Effector memory CD8-positive, alpha-beta T cell (primary cell): Measurements from ENCODE around the gene TOM1L1.

Experiments used
- ATAC-seq: fragments of 150-1000 bp; cut with Tn5 transposase; replicated peaks from 2 replicates; pipeline ENCODE4 v1.10.0; 2021; ENCODE audit warnings: mild to moderate bottlenecking, moderate library complexity
- DNase-seq, 3 experiments: peaks; one replicate each; pipeline ENCODE4 v3.0.0; 2021
- H3K27ac Mint-ChIP-seq, 2 donors: one replicate each; pipeline ENCODE4 v1.8.0; 2022; ENCODE audit warnings: mild to moderate bottlenecking in 2 of 2, mixed read lengths in 2 of 2, moderate library complexity in 2 of 2
- H3K27me3 Mint-ChIP-seq, 2 donors: one replicate each; pipeline ENCODE4 v1.8.0; 2022; ENCODE audit warnings: mixed read lengths in 2 of 2
- H3K36me3 Mint-ChIP-seq: one replicate; pipeline ENCODE4 v1.8.0; 2022; ENCODE audit warnings: mild to moderate bottlenecking, moderate library complexity, mixed read lengths; ENCODE audit not compliant: insufficient read depth
- H3K4me1 Mint-ChIP-seq, 2 donors: one replicate each; pipeline ENCODE4 v1.8.0; 2022; ENCODE audit warnings: low read depth in 2 of 2, mixed read lengths in 2 of 2
- H3K4me3 Mint-ChIP-seq, 2 donors: one replicate each; pipeline ENCODE4 v1.8.0; 2022; ENCODE audit warnings: mild to moderate bottlenecking in 2 of 2, mixed read lengths in 2 of 2, moderate library complexity in 2 of 2
- H3K9me3 Mint-ChIP-seq, 2 donors: one replicate each; pipeline ENCODE4 v1.8.0; 2022; ENCODE audit warnings: mixed read lengths in 2 of 2

The TOM1L1 gene

DNA sequence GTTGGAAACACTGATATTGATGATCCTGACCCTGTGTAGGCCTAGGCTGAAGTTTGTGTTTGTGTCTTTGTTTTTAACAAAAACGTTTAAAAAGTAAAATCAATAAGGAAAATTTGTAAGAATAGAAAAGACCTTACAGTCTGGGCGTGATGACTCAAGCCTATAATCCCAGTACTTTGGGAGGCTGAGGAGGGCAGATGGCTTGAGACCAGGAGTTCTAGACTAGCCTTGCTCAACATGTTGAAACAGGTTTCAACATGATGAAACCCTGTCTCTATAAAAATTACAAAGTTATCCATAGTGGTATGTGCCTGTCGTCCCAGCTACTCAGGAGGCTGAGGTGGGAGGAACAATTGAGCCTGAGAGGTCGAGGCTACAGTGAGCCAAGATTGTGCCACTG is 18.3 kb upstream of the TOM1L1 start:
- H3K4me3 Mint-ChIP-seq, result no peak overlapping the region
- no peaks in the 10 kb centered on the region for H3K4me1 Mint-ChIP-seq
- DNase-seq (no peak), ATAC-seq (no peak)
- H3K27ac Mint-ChIP-seq, result no peak overlapping the region
- H3K36me3 Mint-ChIP-seq, result peaks cover 2% of the 10 kb centered on the region
- H3K9me3 Mint-ChIP-seq, result peaks cover 0 to 4% of the 10 kb centered on the region in 2 donors
- H3K27me3 Mint-ChIP-seq, result peaks cover 3 to 10% of the 10 kb centered on the region in 2 donors

- DNase-seq (no peak), ATAC-seq (no peak)
- H3K9me3 Mint-ChIP-seq, result peaks cover 0 to 3% of the 10 kb centered on the region in 2 donors
- H3K27ac Mint-ChIP-seq, result no peak overlapping the region
- peaks cover 2% of the 10 kb centered on the region for H3K36me3 Mint-ChIP-seq
- H3K4me1 Mint-ChIP-seq, result no peaks in the 10 kb centered on the region
- no peak overlapping the region for H3K4me3 Mint-ChIP-seq
- peaks cover 0 to 10% of the 10 kb centered on the region in 2 donors for H3K27me3 Mint-ChIP-seq
Observed at GRCh38 chr17:54882950-54883349, 17.7 kb upstream of the TOM1L1 start.

DNA sequence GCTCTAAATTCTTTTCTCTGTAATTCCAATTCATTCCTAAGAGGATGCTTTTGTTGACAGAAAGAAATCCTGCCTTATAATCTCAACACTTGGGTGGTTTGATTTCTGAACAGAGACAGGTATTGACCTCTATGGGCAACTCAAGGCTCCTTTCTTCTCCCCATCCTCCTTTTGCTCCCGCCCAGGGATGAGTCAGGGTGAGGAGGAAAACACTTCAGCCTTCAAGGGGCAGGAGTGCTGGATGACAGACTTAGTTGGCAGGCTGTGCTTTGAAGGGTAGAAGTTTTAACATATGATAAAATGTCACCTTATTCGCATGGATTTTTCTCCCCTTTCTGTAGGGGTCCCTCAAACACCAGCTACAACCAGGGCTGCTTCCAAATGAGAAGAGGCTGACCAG is 16.7 kb upstream of the TOM1L1 start:
- peaks cover 0 to 4% of the 10 kb centered on the region in 2 donors for H3K27me3 Mint-ChIP-seq
- H3K4me3 Mint-ChIP-seq, result no peak overlapping the region
- H3K4me1 Mint-ChIP-seq, result no peaks in the 10 kb centered on the region
- DNase-seq (no peak), ATAC-seq (no peak)
- H3K27ac Mint-ChIP-seq, result no peak overlapping the region
- H3K36me3 Mint-ChIP-seq, result peaks cover 2% of the 10 kb centered on the region
- H3K9me3 Mint-ChIP-seq, result peaks cover 0 to under 1% of the 10 kb centered on the region in 2 donors

- Mint-ChIP-seq H3K36me3 (no peaks in the 10 kb centered on the region), H3K27me3 (peaks cover 0 to 11% of the 10 kb centered on the region in 2 donors)
- no peak for ATAC-seq
Observed at GRCh38 chr17:54887787-54888186, 12.9 kb upstream of the TOM1L1 start.

GRCh38 chr17:54888254-54888653 is 12.4 kb upstream of the TOM1L1 start:
- peaks cover 0 to 16% of the 10 kb centered on the region in 2 donors for H3K27me3 Mint-ChIP-seq
- no peaks in the 10 kb centered on the region for H3K4me1 Mint-ChIP-seq
- H3K4me3 Mint-ChIP-seq, result no peak overlapping the region
- DNase-seq (no peak), ATAC-seq (no peak)
- no peaks in the 10 kb centered on the region for H3K36me3 Mint-ChIP-seq
- no peak overlapping the region for H3K27ac Mint-ChIP-seq
- no peaks in the 10 kb centered on the region for H3K9me3 Mint-ChIP-seq

More at GRCh38 chr17:54887787-54888186, 12.9 kb upstream of the TOM1L1 start:
- Mint-ChIP-seq H3K27ac (no peak overlapping the region), H3K4me3 (no peak overlapping the region), H3K4me1 (no peaks in the 10 kb centered on the region), H3K9me3 (no peaks in the 10 kb centered on the region)
- DNase-seq, result no peak

DNA sequence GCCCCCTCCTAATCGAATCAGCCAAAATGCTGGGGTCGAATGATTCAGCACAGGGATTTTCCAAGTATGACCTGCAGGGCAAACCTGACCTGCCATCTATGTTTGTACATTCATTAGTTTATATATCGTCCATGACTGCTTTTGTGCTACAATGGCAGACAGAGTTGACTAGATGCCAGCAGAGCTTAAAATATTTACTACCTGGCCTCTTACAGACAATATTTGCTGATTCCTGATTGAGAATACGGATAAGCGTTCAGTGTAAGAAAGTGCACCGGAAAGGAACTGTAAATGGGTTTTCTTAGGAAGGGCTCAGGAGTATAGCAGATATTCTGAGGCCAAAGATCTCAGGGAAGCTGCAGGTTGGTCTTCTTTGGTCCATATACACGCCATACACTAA is 11.7 kb upstream of the TOM1L1 start:
- H3K27me3 Mint-ChIP-seq, result peaks cover under 1 to 23% of the 10 kb centered on the region in 2 donors
- H3K9me3 Mint-ChIP-seq, result no peaks in the 10 kb centered on the region
- ATAC-seq (no peak), DNase-seq (no peak)
- H3K4me1 Mint-ChIP-seq, result no peaks in the 10 kb centered on the region
- no peaks in the 10 kb centered on the region for H3K36me3 Mint-ChIP-seq
- H3K4me3 Mint-ChIP-seq, result no peak overlapping the region
- no peak overlapping the region for H3K27ac Mint-ChIP-seq

- no peaks in the 10 kb centered on the region for H3K4me1 Mint-ChIP-seq
- H3K4me3 Mint-ChIP-seq, result no peak overlapping the region
- peaks cover 13 to 29% of the 10 kb centered on the region in 2 donors for H3K27me3 Mint-ChIP-seq
- ATAC-seq (no peak), DNase-seq (no peak)
- no peaks in the 10 kb centered on the region for H3K9me3 Mint-ChIP-seq
- no peaks in the 10 kb centered on the region for H3K36me3 Mint-ChIP-seq
- H3K27ac Mint-ChIP-seq, result no peak overlapping the region
Observed at GRCh38 chr17:54891176-54891821, 9.4 kb upstream of the TOM1L1 start.

GRCh38 chr17:54892360-54892759 is 8.3 kb upstream of the TOM1L1 start:
- no peak overlapping the region for H3K4me3 Mint-ChIP-seq
- H3K36me3 Mint-ChIP-seq, result no peaks in the 10 kb centered on the region
- ATAC-seq (no peak), DNase-seq (no peak)
- no peaks in the 10 kb centered on the region for H3K4me1 Mint-ChIP-seq
- no peaks in the 10 kb centered on the region for H3K9me3 Mint-ChIP-seq
- H3K27ac Mint-ChIP-seq, result no peak overlapping the region
- H3K27me3 Mint-ChIP-seq, result peaks cover 20 to 38% of the 10 kb centered on the region in 2 donors

GRCh38 chr17:54898576-54898975 is 2.1 kb upstream of the TOM1L1 start:
- no peaks in the 10 kb centered on the region for H3K4me1 Mint-ChIP-seq
- H3K27ac Mint-ChIP-seq, result no peak overlapping the region
- H3K4me3 Mint-ChIP-seq, result no peak overlapping the region
- ATAC-seq, result no peak
- H3K36me3 Mint-ChIP-seq, result no peaks in the 10 kb centered on the region
- no peaks in the 10 kb centered on the region for H3K9me3 Mint-ChIP-seq
- no peak for DNase-seq
- peaks cover 56 to 57% of the 10 kb centered on the region in 2 donors for H3K27me3 Mint-ChIP-seq

DNA sequence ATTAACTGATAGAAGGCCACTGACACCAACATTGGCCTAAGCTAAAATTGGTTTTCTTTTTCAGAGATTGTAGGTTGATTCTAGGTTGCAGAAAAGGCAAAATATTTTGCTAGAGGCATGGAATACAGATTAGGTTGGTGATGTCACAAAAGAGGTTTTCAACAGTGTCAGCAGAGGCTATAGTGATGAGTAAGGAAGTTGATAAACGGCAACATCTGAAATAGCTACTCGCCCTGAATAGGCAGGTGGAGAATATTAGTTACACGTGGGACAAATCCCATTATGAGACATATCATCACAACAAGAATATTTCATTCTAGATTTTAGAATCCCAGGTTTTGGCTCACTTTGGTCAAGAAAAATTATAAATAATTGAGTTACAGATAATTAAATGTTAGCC is 1.5 kb upstream of the TOM1L1 start:
- H3K27ac Mint-ChIP-seq, result no peak overlapping the region
- no peaks in the 10 kb centered on the region for H3K9me3 Mint-ChIP-seq
- H3K27me3 Mint-ChIP-seq, result peaks cover 51 to 54% of the 10 kb centered on the region in 2 donors
- H3K36me3 Mint-ChIP-seq, result no peaks in the 10 kb centered on the region
- ATAC-seq (no peak), DNase-seq (no peak)
- H3K4me3 Mint-ChIP-seq, result no peak overlapping the region
- H3K4me1 Mint-ChIP-seq, result no peaks in the 10 kb centered on the region

- peaks cover 48 to 51% of the 10 kb centered on the region in 2 donors for H3K27me3 Mint-ChIP-seq
- H3K4me3 Mint-ChIP-seq, result no peak overlapping the region
- H3K27ac Mint-ChIP-seq, result no peak overlapping the region
- H3K4me1 Mint-ChIP-seq, result no peaks in the 10 kb centered on the region
- no peaks in the 10 kb centered on the region for H3K36me3 Mint-ChIP-seq
- DNase-seq (no peak), ATAC-seq (no peak)
- no peaks in the 10 kb centered on the region for H3K9me3 Mint-ChIP-seq
Observed at GRCh38 chr17:54899721-54900456, 763 bp upstream of the TOM1L1 start.

- Mint-ChIP-seq H3K36me3 (no peaks in the 10 kb centered on the region), H3K4me3 (no peak overlapping the region), H3K27me3 (peaks cover 44 to 47% of the 10 kb centered on the region in 2 donors), H3K9me3 (no peaks in the 10 kb centered on the region), H3K27ac (no peak overlapping the region), H3K4me1 (no peaks in the 10 kb centered on the region)
- ATAC-seq (no peak), DNase-seq (no peak)
Observed at GRCh38 chr17:54901230-54901822, 674 bp downstream of the TOM1L1 start.

DNA sequence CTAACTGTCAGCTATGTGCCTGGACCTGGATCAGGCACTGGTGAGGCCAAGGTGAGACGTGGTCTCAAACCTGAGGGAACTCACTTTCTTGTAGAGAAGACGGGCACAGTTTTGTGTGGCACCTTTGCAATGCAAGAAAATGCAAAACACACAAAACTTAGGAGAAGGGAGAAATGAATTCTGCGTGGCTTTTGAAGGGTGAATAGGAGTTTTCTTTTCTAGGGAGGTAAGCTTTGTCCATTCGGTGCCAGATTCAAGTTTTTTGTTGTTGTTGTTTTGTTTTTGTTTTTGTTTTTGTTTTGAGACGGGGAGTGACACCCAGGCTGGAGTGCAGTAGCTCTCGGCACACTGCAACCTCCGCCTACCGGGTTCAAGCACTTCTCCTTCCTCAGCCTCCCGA is 1.4 kb downstream of the TOM1L1 start:
- no peak for ATAC-seq
- H3K4me3 Mint-ChIP-seq, result no peak overlapping the region
- no peaks in the 10 kb centered on the region for H3K9me3 Mint-ChIP-seq
- no peaks in the 10 kb centered on the region for H3K36me3 Mint-ChIP-seq
- peaks cover 38 to 44% of the 10 kb centered on the region in 2 donors for H3K27me3 Mint-ChIP-seq
- no peaks in the 10 kb centered on the region for H3K4me1 Mint-ChIP-seq
- DNase-seq, result no peak
- H3K27ac Mint-ChIP-seq, result no peak overlapping the region

DNA sequence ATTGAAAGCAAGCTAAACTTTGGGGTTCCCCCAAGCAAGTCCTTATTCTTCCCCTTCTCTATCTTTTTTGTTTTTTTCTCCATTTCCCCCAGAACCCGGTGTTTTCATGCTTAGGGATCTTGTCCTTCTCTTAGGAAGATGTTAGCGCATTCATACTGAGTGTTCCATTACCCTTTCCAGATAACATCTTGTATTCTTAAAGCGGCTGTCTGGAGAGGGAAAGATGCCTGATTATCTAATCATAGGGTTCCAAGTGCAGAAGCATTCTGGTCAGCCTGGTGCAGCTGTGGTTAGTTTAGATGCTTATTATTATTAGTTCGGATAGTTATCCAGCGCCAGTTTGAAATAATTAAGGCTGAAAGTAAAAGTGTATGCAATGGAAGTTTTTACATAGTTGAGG is 2.0 kb downstream of the TOM1L1 start:
- no peaks in the 10 kb centered on the region for H3K4me1 Mint-ChIP-seq
- ATAC-seq (no peak), DNase-seq (no peak)
- H3K36me3 Mint-ChIP-seq, result no peaks in the 10 kb centered on the region
- no peaks in the 10 kb centered on the region for H3K9me3 Mint-ChIP-seq
- no peak overlapping the region for H3K4me3 Mint-ChIP-seq
- peaks cover 36 to 48% of the 10 kb centered on the region in 2 donors for H3K27me3 Mint-ChIP-seq
- no peak overlapping the region for H3K27ac Mint-ChIP-seq
